ENCODE measurements around the gene CD38. TPM values are rescaled to one million over a fixed set of nuclear protein-coding genes. Genes with fewer than 3 reads are reported as not detected.

The CD38 gene
- total RNA-seq, 1 donor from 2014 or later = 0.64 TPM

DNA sequence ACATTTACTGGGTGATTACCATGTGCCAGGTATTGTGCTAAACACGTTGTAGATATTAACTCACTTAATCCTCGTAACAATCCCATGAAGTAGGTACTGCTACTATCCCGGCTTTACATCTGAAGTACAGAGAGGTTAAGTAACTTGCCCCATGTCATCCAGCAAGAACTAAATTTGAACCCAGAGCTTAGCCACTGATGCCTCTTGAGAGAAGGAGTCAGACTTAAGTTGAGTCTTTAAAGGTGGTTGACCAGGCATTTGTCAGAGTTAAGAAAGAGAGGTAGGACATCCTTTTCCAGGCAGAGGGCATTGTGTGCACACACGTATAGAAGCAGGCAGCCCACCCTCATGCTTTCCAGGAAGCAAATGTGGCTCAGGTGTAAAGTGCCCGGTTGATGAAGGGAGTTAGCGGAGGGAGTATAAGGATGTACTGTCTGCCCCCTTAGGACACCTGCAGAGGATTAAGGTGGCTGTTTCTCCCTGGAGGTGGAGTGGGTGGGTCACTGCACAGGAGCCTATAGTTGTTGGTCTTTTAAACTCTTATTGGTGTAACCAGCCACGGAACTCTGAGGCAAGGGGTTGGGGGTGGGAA lies 335 bp upstream of the CD38 start:
- no peaks in the 10 kb centered on the region for H3K36me3 Mint-ChIP-seq
- no peak overlapping the region for H3K27ac ChIP-seq
- H2AFZ ChIP-seq (replicated peaks) = peak overlapping the region; percentile 58
- H3K4me3 Mint-ChIP-seq = peak overlapping the region; percentile 82
- peaks cover 70% of the 10 kb centered on the region for H3K27me3 ChIP-seq
- no peak overlapping the region for H3K9ac ChIP-seq
- no peak for TF ChIP-seq EZH2phosphoT487 (IDR thresholded peaks at IDR 0.05)
- TF ChIP-seq, protein P1, sequence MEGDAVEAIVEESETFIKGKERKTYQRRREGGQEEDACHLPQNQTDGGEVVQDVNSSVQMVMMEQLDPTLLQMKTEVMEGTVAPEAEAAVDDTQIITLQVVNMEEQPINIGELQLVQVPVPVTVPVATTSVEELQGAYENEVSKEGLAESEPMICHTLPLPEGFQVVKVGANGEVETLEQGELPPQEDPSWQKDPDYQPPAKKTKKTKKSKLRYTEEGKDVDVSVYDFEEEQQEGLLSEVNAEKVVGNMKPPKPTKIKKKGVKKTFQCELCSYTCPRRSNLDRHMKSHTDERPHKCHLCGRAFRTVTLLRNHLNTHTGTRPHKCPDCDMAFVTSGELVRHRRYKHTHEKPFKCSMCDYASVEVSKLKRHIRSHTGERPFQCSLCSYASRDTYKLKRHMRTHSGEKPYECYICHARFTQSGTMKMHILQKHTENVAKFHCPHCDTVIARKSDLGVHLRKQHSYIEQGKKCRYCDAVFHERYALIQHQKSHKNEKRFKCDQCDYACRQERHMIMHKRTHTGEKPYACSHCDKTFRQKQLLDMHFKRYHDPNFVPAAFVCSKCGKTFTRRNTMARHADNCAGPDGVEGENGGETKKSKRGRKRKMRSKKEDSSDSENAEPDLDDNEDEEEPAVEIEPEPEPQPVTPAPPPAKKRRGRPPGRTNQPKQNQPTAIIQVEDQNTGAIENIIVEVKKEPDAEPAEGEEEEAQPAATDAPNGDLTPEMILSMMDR (IDR thresholded peaks at IDR 0.05) = no peak
- no peak for TF ChIP-seq EZH2 (IDR thresholded peaks at IDR 0.05)
- no peaks in the 10 kb centered on the region for H3K9me3 ChIP-seq (ENCODE audit: low read depth)
- peaks cover 25% of the 10 kb centered on the region for H3K27me3 Mint-ChIP-seq (ENCODE audit: insufficient read depth, low read depth)
- H3K4me2 ChIP-seq = peak overlapping the region; percentile 93
- H3F3A ChIP-seq (ENCODE audit: low read depth) = no peaks in the 10 kb centered on the region
- peaks cover 9% of the 10 kb centered on the region for H3K4me1 Mint-ChIP-seq
- no peak for DNase-seq (ENCODE audit: low spot score)
- H3K27ac Mint-ChIP-seq = no peak overlapping the region
- H3K4me3 ChIP-seq = peak overlapping the region; percentile 56
- H4K20me1 ChIP-seq (ENCODE audit: low read depth) = no peaks in the 10 kb centered on the region
- no peaks in the 10 kb centered on the region for H3K4me1 ChIP-seq
- H3K79me2 ChIP-seq (ENCODE audit: low read depth) = no peaks in the 10 kb centered on the region
- no peaks in the 10 kb centered on the region for H3K36me3 ChIP-seq
- H3K9me3 Mint-ChIP-seq = no peaks in the 10 kb centered on the region

DNA sequence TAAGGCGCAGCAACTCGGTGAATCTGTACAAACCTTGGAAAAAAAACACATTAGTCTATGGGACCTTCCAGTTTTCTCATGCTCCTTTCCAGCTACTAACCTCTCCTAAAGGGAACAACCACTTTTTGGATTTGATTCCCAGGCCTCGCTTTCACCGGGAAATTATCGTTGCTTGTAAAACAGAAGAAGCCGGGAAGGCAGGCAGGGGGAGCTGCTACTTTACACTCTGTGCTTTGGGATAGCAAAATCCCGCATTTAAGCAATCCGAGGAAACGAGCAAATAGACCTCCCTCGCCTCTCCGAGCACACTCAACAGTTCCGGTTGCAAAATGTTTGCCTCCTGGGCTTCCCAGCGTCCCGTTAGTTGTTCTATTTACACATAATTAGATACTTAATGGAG lies 1.2 kb downstream of the CD38 start:
- H3K36me3 Mint-ChIP-seq = no peaks in the 10 kb centered on the region
- H3K9me3 Mint-ChIP-seq = peaks cover 2% of the 10 kb centered on the region
- no peak overlapping the region for H3K27ac Mint-ChIP-seq
- no peaks in the 10 kb centered on the region for H3K36me3 ChIP-seq
- H3K27ac ChIP-seq = no peak overlapping the region
- peaks cover 29% of the 10 kb centered on the region for H3K27me3 Mint-ChIP-seq (ENCODE audit: insufficient read depth, low read depth)
- no peak overlapping the region for H3K9ac ChIP-seq
- H3K4me2 ChIP-seq = peak overlapping the region; percentile 93
- no peaks in the 10 kb centered on the region for H3K79me2 ChIP-seq (ENCODE audit: low read depth)
- no peaks in the 10 kb centered on the region for H4K20me1 ChIP-seq (ENCODE audit: low read depth)
- no peaks in the 10 kb centered on the region for H3F3A ChIP-seq (ENCODE audit: low read depth)
- peaks cover 70% of the 10 kb centered on the region for H3K27me3 ChIP-seq
- H3K4me1 Mint-ChIP-seq = peaks cover 9% of the 10 kb centered on the region
- peak; percentile 71 for DNase-seq (ENCODE audit: low spot score)
- H3K4me3 ChIP-seq = peak overlapping the region; percentile 56
- H3K4me1 ChIP-seq = no peaks in the 10 kb centered on the region
- no peaks in the 10 kb centered on the region for H3K9me3 ChIP-seq (ENCODE audit: low read depth)
- H3K4me3 Mint-ChIP-seq = peak overlapping the region; percentile 87
- H2AFZ ChIP-seq (replicated peaks) = peak overlapping the region; percentile 58
- TF ChIP-seq, protein P1 (IDR thresholded peaks at IDR 0.05) = peak; percentile 45
- TF ChIP-seq EZH2phosphoT487 (IDR thresholded peaks at IDR 0.05) = no peak
- peak; percentile 36 for TF ChIP-seq EZH2 (IDR thresholded peaks at IDR 0.05)

DNA sequence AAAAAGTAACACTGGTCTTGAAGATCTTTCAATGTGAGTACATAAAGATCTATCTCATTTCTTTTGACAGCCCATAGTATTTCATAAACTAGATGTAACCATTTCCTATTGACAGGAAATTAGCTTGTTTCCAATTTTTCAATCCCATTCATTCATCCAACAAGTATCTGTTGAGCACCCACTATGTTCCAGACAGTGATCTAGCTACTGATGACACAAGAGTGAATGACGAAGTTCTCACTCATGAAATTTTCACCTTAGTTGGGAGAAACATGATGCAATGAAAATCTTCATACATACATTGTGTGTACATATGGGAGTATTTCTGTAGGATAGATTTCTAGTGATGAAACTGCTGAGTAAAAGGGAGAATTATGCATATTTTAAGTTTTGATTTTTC lies 1.7 kb downstream of the CD38 start:
- no peak for DNase-seq (ENCODE audit: low spot score)
- Histone ChIP-seq H3K4me2 (peak overlapping the region; percentile 93), H3K27me3 (peaks cover 67% of the 10 kb centered on the region), H4K20me1 (ENCODE audit: low read depth) (no peaks in the 10 kb centered on the region), H2AFZ (replicated peaks) (no peak overlapping the region), H3K4me1 (no peaks in the 10 kb centered on the region), H3F3A (ENCODE audit: low read depth) (no peaks in the 10 kb centered on the region), H3K4me3 (peak overlapping the region; percentile 56), H3K9ac (no peak overlapping the region), H3K36me3 (no peaks in the 10 kb centered on the region), H3K9me3 (ENCODE audit: low read depth) (no peaks in the 10 kb centered on the region), H3K79me2 (ENCODE audit: low read depth) (no peaks in the 10 kb centered on the region), H3K27ac (no peak overlapping the region)
- H3K4me1 Mint-ChIP-seq = peaks cover 9% of the 10 kb centered on the region
- no peaks in the 10 kb centered on the region for H3K36me3 Mint-ChIP-seq
- no peak for TF ChIP-seq EZH2phosphoT487 (IDR thresholded peaks at IDR 0.05)
- no peak for TF ChIP-seq EZH2 (IDR thresholded peaks at IDR 0.05)
- TF ChIP-seq, protein P1 (IDR thresholded peaks at IDR 0.05) = no peak
- H3K9me3 Mint-ChIP-seq = peaks cover 2% of the 10 kb centered on the region
- no peak overlapping the region for H3K27ac Mint-ChIP-seq
- H3K4me3 Mint-ChIP-seq = peak overlapping the region; percentile 87
- peaks cover 29% of the 10 kb centered on the region for H3K27me3 Mint-ChIP-seq (ENCODE audit: insufficient read depth, low read depth)

All from neural progenitor cell (in vitro differentiated cells).